Gastroesophageal sphincter (tissue), 3 donors: ENCODE data around the gene UBE2L6.

Experiments used
- CTCF ChIP-seq, 4 experiments: fragments of 200-600 bp in 2 of 4; fragments of 450-650 bp in 2 of 4; sonication (generic) in 1 of 4; IDR thresholded peaks; one replicate each; pipeline ENCODE4 v1.5.1; 2017 to 2019; ENCODE audit warnings: antibody characterized with exemption in 4 of 4, mild to moderate bottlenecking in 2 of 4, moderate library complexity in 2 of 4
- EP300 ChIP-seq: sonication (generic); formaldehyde crosslinking; IDR thresholded peaks from one replicate; pipeline ENCODE4 v1.6.1; 2017; ENCODE audit warnings: antibody characterized with exemption, mild to moderate bottlenecking
- POLR2A ChIP-seq, 2 donors: fragments of 450-650 bp; IDR thresholded peaks; one replicate each; pipeline ENCODE4 v1.6.1; 2017; ENCODE audit warnings: antibody characterized with exemption in 2 of 2, mild to moderate bottlenecking in 2 of 2, moderate library complexity in 1 of 2
- POLR2AphosphoS5 ChIP-seq: sonication (generic); formaldehyde crosslinking; IDR thresholded peaks from one replicate; pipeline ENCODE4 v1.6.1; 2017; ENCODE audit warnings: antibody characterized with exemption

- no peak for TF ChIP-seq CTCF (IDR thresholded peaks at IDR 0.05)
- no peak for TF ChIP-seq POLR2AphosphoS5
- TF ChIP-seq EP300 = no peak
- TF ChIP-seq POLR2A (IDR thresholded peaks at IDR 0.05) = no peak
Observed at GRCh38 chr11:57552479-57552878, 15.0 kb downstream of the UBE2L6 start.
